Esophagus squamous epithelium (tissue), 5 donors: Measurements from ENCODE around the gene C11orf21. TPM values are rescaled to one million over a fixed set of nuclear protein-coding genes. Genes with fewer than 3 reads are reported as not detected.

Experiments
- DNase-seq: peaks from one replicate; lab custom pipeline; 2025; lab: John Stamatoyannopoulos, UW
- H3K27ac ChIP-seq, 4 donors: fragments of 200-600 bp; sonication (generic); one replicate each; pipeline ENCODE4 v1.5.1; 2016 to 2019; ENCODE audit warnings: mild to moderate bottlenecking in 1 of 4
- H3K27me3 ChIP-seq, 4 donors: fragments of 200-600 bp; sonication (generic); 1 replicate in 3 of 4; 2 replicates in 1 of 4; pipeline versions ENCODE4 v1.5.1 to v1.6.0; 2017 to 2021; ENCODE audit warnings: antibody characterized with exemption in 1 of 4
- H3K36me3 ChIP-seq, 3 donors: fragments of 200-600 bp; sonication (generic); one replicate each; pipeline ENCODE4 v1.5.1; 2016 to 2019
- H3K4me1 ChIP-seq, 3 donors: fragments of 200-600 bp; sonication (generic); one replicate each; pipeline ENCODE4 v1.5.1; 2017 to 2019
- H3K4me3 ChIP-seq, 4 donors: fragments of 200-600 bp; sonication (generic); 1 replicate in 3 of 4; 2 replicates in 1 of 4; pipeline ENCODE4 v1.5.1; 2016 to 2019; ENCODE audit warnings: mild to moderate bottlenecking in 2 of 4, moderate library complexity in 1 of 4
- H3K9me3 ChIP-seq, 3 donors: fragments of 200-600 bp; sonication (generic); one replicate each; pipeline ENCODE4 v1.5.1; 2016 to 2019
- CTCF ChIP-seq, 6 experiments: fragments of 450-650 bp in 4 of 6; fragments of 200-600 bp in 2 of 6; sonication (generic) in 2 of 6; IDR thresholded peaks; one replicate each; pipeline ENCODE4 v1.5.1; 2016 to 2019; ENCODE audit warnings: antibody characterized with exemption in 6 of 6, mild to moderate bottlenecking in 4 of 6, moderate library complexity in 4 of 6
- POLR2A ChIP-seq, 4 donors: fragments of 450-650 bp; IDR thresholded peaks; one replicate each; pipeline ENCODE4 v1.6.1; 2017; ENCODE audit warnings: antibody characterized with exemption in 4 of 4, mild to moderate bottlenecking in 4 of 4, moderate library complexity in 3 of 4
- WGBS, 2 donors: methylation state at CpG; one replicate each; pipeline ENCODE4 v1.1.5; 2018; 5-methylcytosine and 5-hydroxymethylcytosine counted together
- intact Hi-C: fragments of 100-400 bp; cut with DNase I; formaldehyde crosslinking; loops from one replicate; pipeline ENCODE4 v1.15.0; 2022
- total RNA-seq, 4 donors: library from RNA; depleted of rRNA; stranded (reverse); fragments of >200 nt; gene quantifications; one replicate each; pipeline ENCODE4 v1.1.0, GENCODE V29; 2016
- donor health status: DM: yes; HTN: yes; CAD: no.

C11orf21 gene
- total RNA-seq, 4 donors from 2014 or later = 0.30 to 0.94 (median 0.76) TPM; not detected in 1

GRCh38 chr11:2260491-2261364, 41.0 kb downstream of the C11orf21 start:
- intact Hi-C loops = no loop called here
- Histone ChIP-seq H3K4me3 (no peak overlapping the region), H3K27ac (no peak overlapping the region), H3K36me3 (no peaks in the 10 kb centered on the region), H3K9me3 (no peaks in the 10 kb centered on the region), H3K4me1 (peaks cover 5 to 37% (median 6%) of the 10 kb centered on the region in 3 donors), H3K27me3 (peaks cover 0 to 49% (median 0%) of the 10 kb centered on the region in 4 donors)
- no peak for TF ChIP-seq POLR2A (IDR thresholded peaks at IDR 0.05)
- no peak for TF ChIP-seq CTCF (IDR thresholded peaks at IDR 0.05)
- no peak for DNase-seq
- WGBS, 2 donors = 69% methylated on average over 8 of the region's 26 CpGs; no CpG with 5 or more reads in 1 of the 2 donors

GRCh38 chr11:2259897-2260451, 41.7 kb downstream of the C11orf21 start:
- WGBS, 2 donors = 64 to 93% methylated on average over 3 to 7 of the region's 12 CpGs

GRCh38 chr11:2259466-2259830, 42.3 kb downstream of the C11orf21 start:
- Histone ChIP-seq H3K36me3 (no peaks in the 10 kb centered on the region), H3K4me1 (peaks cover 0 to 32% (median 5%) of the 10 kb centered on the region in 3 donors), H3K27me3 (peaks cover 0 to 47% (median 0%) of the 10 kb centered on the region in 4 donors), H3K27ac (no peak overlapping the region), H3K9me3 (no peaks in the 10 kb centered on the region), H3K4me3 (no peak overlapping the region)
- TF ChIP-seq CTCF (IDR thresholded peaks at IDR 0.05) (no peak), POLR2A (IDR thresholded peaks at IDR 0.05) (no peak)
- no peak for DNase-seq
- intact Hi-C loops = no loop called here
- no CpG with 5 or more reads among the region's 8 CpGs for WGBS, 2 donors

More at GRCh38 chr11:2259897-2260451, 41.7 kb downstream of the C11orf21 start:
- Histone ChIP-seq H3K4me1 (peaks cover 0 to 32% (median 5%) of the 10 kb centered on the region in 3 donors), H3K36me3 (no peaks in the 10 kb centered on the region), H3K27ac (no peak overlapping the region), H3K4me3 (no peak overlapping the region), H3K9me3 (no peaks in the 10 kb centered on the region), H3K27me3 (peaks cover 0 to 49% (median 0%) of the 10 kb centered on the region in 4 donors)
- intact Hi-C loops = no loop called here
- DNase-seq = no peak
- TF ChIP-seq CTCF (IDR thresholded peaks at IDR 0.05) (no peak), POLR2A (IDR thresholded peaks at IDR 0.05) (no peak)

GRCh38 chr11:2258501-2259465, 42.9 kb downstream of the C11orf21 start:
- Histone ChIP-seq H3K27ac (no peak overlapping the region), H3K4me3 (no peak overlapping the region), H3K9me3 (no peaks in the 10 kb centered on the region), H3K4me1 (peaks cover 0 to 32% (median 5%) of the 10 kb centered on the region in 3 donors), H3K27me3 (peaks cover 0 to 42% (median 0%) of the 10 kb centered on the region in 4 donors), H3K36me3 (no peaks in the 10 kb centered on the region)
- no peak for TF ChIP-seq CTCF (IDR thresholded peaks at IDR 0.05)
- no peak for TF ChIP-seq POLR2A (IDR thresholded peaks at IDR 0.05)
- intact Hi-C loops = no loop called here
- no peak for DNase-seq
- 82 to 86% methylated on average over 16 to 18 of the region's 29 CpGs for WGBS, 2 donors
